Gastrocnemius medialis (tissue), 4 donors: Measurements from ENCODE around the gene SCLT1. TPM values are rescaled to one million over a fixed set of nuclear protein-coding genes. Genes with fewer than 3 reads are reported as not detected.

Experiments
- ATAC-seq, 2 donors: fragments of 150-250 bp; one replicate each; pipeline ENCODE4 v1.9.1; 2016
- DNase-seq, 2 donors: peaks; one replicate each; pipeline ENCODE4 v3.0.0-alpha.2; 2019
- H3K27ac ChIP-seq, 4 donors: fragments of 200-600 bp; sonication (generic); 1 replicate in 1 of 4; 2 replicates in 3 of 4; pipeline ENCODE4 v1.5.1; 2016 to 2018; ENCODE audit warnings: mild to moderate bottlenecking in 2 of 4, moderate library complexity in 1 of 4
- H3K27me3 ChIP-seq, 3 donors: fragments of 200-600 bp; sonication (generic) in 2 of 3; 1 replicate in 1 of 3; 2 replicates in 2 of 3; pipeline versions ENCODE4 v1.5.1 to v1.6.0; 2016 to 2019; ENCODE audit warnings: mild to moderate bottlenecking in 1 of 3, moderate library complexity in 1 of 3
- H3K36me3 ChIP-seq, 2 donors: fragments of 200-600 bp; sonication (generic) in 1 of 2; one replicate each; pipeline ENCODE4 v1.5.1; 2017 to 2018
- H3K4me1 ChIP-seq, 2 donors: fragments of 200-600 bp; sonication (generic) in 1 of 2; one replicate each; pipeline ENCODE4 v1.5.1; 2016 to 2017; ENCODE audit warnings: mild to moderate bottlenecking in 2 of 2
- H3K4me3 ChIP-seq, 4 donors: fragments of 200-600 bp; sonication (generic) in 3 of 4; 1 replicate in 1 of 4; 2 replicates in 3 of 4; pipeline ENCODE4 v1.5.1; 2016 to 2019; ENCODE audit warnings: mild to moderate bottlenecking in 2 of 4
- H3K9me3 ChIP-seq, 3 donors: fragments of 200-600 bp; sonication (generic) in 2 of 3; 1 replicate in 1 of 3; 2 replicates in 2 of 3; pipeline ENCODE4 v1.5.1; 2016 to 2019
- CTCF ChIP-seq, 5 experiments: fragments of 450-650 bp in 3 of 5; fragments of 200-600 bp in 2 of 5; sonication (generic) in 2 of 5; IDR thresholded peaks in 4 of 5; conservative IDR thresholded peaks in 1 of 5; 1 replicate in 4 of 5; 2 replicates in 1 of 5; pipeline ENCODE4 v1.5.1; 2016 to 2019; ENCODE audit warnings: antibody characterized with exemption in 5 of 5, mild to moderate bottlenecking in 3 of 5, moderate library complexity in 3 of 5
- POLR2A ChIP-seq, 2 donors: fragments of 450-650 bp; IDR thresholded peaks; one replicate each; pipeline ENCODE4 v1.6.1; 2017; ENCODE audit warnings: antibody characterized with exemption in 2 of 2, mild to moderate bottlenecking in 2 of 2, moderate library complexity in 2 of 2
- in situ Hi-C, 4 donors: fragments of 200-750 bp; cut with MboI; loops; one replicate each; pipeline versions ENCODE4 v1.15.0 to v1.8.0; 2017; ENCODE audit warnings: low sequenced_read_pairs in 4 of 4
- intact Hi-C: fragments of 100-400 bp; cut with DNase I; formaldehyde crosslinking; loops from one replicate; pipeline ENCODE4 v1.15.1; 2023; ENCODE audit warnings: low total_unique reads
- total RNA-seq, 4 donors: library from RNA; depleted of rRNA; stranded (reverse); fragments of >200 nt; gene quantifications; one replicate each; pipeline versions ENCODE4 v1.1.0 to v1.2.3, GENCODE V29; 2016

The SCLT1 gene
- total RNA-seq, 4 donors from 2014 or later: 1.0 to 4.1 (median 1.8) TPM

GRCh38 chr4:128978985-128979384 is 114.4 kb downstream of the SCLT1 start:
- no peaks in the 10 kb centered on the region for H3K27me3 ChIP-seq
- H3K36me3 ChIP-seq: no peaks in the 10 kb centered on the region
- in situ Hi-C loops: no loop called here
- DNase-seq (no peak), ATAC-seq (no peak)
- H3K4me3 ChIP-seq: no peak overlapping the region
- intact Hi-C loops: no loop called here
- TF ChIP-seq POLR2A (IDR thresholded peaks at IDR 0.05): no peak
- TF ChIP-seq CTCF (IDR thresholded peaks at IDR 0.05 in 4 of 5, conservative IDR thresholded peaks at IDR 0.05 in 1 of 5): no peak
- no peaks in the 10 kb centered on the region for H3K4me1 ChIP-seq
- no peak overlapping the region for H3K27ac ChIP-seq
- H3K9me3 ChIP-seq: no peaks in the 10 kb centered on the region

- ATAC-seq (no peak), DNase-seq (no peak)
- TF ChIP-seq POLR2A (IDR thresholded peaks at IDR 0.05) (no peak), CTCF (IDR thresholded peaks at IDR 0.05 in 4 of 5, conservative IDR thresholded peaks at IDR 0.05 in 1 of 5) (no peak)
- Histone ChIP-seq H3K36me3 (peaks cover 0 to 2% of the 10 kb centered on the region in 2 donors), H3K4me1 (no peaks in the 10 kb centered on the region), H3K4me3 (no peak overlapping the region), H3K9me3 (no peaks in the 10 kb centered on the region), H3K27ac (no peak overlapping the region), H3K27me3 (no peaks in the 10 kb centered on the region)
- in situ Hi-C loops (no loop called here), intact Hi-C loops (no loop called here)
Observed at GRCh38 chr4:128974136-128974581, 119.2 kb downstream of the SCLT1 start.

- in situ Hi-C loops (no loop called here), intact Hi-C loops (no loop called here)
- Histone ChIP-seq H3K27me3 (no peaks in the 10 kb centered on the region), H3K4me3 (no peak overlapping the region), H3K27ac (no peak overlapping the region), H3K9me3 (no peaks in the 10 kb centered on the region), H3K4me1 (no peaks in the 10 kb centered on the region), H3K36me3 (peaks cover 0 to 6% of the 10 kb centered on the region in 2 donors)
- DNase-seq: no peak
- TF ChIP-seq POLR2A (IDR thresholded peaks at IDR 0.05) (no peak), CTCF (IDR thresholded peaks at IDR 0.05 in 4 of 5, conservative IDR thresholded peaks at IDR 0.05 in 1 of 5) (no peak)
- no peak for ATAC-seq
Observed at GRCh38 chr4:128973384-128973783, 120.0 kb downstream of the SCLT1 start.

GRCh38 chr4:128961405-128961804 is 131.9 kb downstream of the SCLT1 start:
- Histone ChIP-seq H3K36me3 (no peaks in the 10 kb centered on the region), H3K27me3 (no peaks in the 10 kb centered on the region), H3K27ac (no peak overlapping the region), H3K9me3 (no peaks in the 10 kb centered on the region), H3K4me1 (no peaks in the 10 kb centered on the region), H3K4me3 (no peak overlapping the region)
- TF ChIP-seq CTCF (IDR thresholded peaks at IDR 0.05 in 4 of 5, conservative IDR thresholded peaks at IDR 0.05 in 1 of 5) (no peak), POLR2A (IDR thresholded peaks at IDR 0.05) (no peak)
- intact Hi-C loops: no loop called here
- in situ Hi-C loops: no loop called here
- no peak for ATAC-seq
- no peak for DNase-seq

- no peaks in the 10 kb centered on the region for H3K9me3 ChIP-seq
- TF ChIP-seq CTCF (IDR thresholded peaks at IDR 0.05 in 4 of 5, conservative IDR thresholded peaks at IDR 0.05 in 1 of 5) (no peak), POLR2A (IDR thresholded peaks at IDR 0.05) (no peak)
- in situ Hi-C loops: no loop called here
- ATAC-seq: no peak
- no peaks in the 10 kb centered on the region for H3K36me3 ChIP-seq
- intact Hi-C loops: no loop called here
- H3K27me3 ChIP-seq: no peaks in the 10 kb centered on the region
- DNase-seq: no peak
- H3K4me1 ChIP-seq: no peaks in the 10 kb centered on the region
- H3K27ac ChIP-seq: no peak overlapping the region
- no peak overlapping the region for H3K4me3 ChIP-seq
Observed at GRCh38 chr4:128958194-128958593, 135.1 kb downstream of the SCLT1 start.
